PC-9 (cell line): Measurements from ENCODE around the gene KCTD13.

Experiments used
- EZH2 ChIP-seq: fragments of 200-600 bp; sonication (generic); IDR thresholded peaks from 2 replicates; pipeline ENCODE4 v1.8.0; 2017; ENCODE audit warnings: antibody characterized with exemption, low read depth
- TF ChIP-seq, protein P1 (sequence below): fragments of 200-600 bp; sonication (generic); conservative IDR thresholded peaks from 2 replicates; pipeline ENCODE4 v1.6.1; 2017; ENCODE audit warnings: mixed run types, antibody characterized with exemption, mild to moderate bottlenecking, moderate library complexity

DNA sequence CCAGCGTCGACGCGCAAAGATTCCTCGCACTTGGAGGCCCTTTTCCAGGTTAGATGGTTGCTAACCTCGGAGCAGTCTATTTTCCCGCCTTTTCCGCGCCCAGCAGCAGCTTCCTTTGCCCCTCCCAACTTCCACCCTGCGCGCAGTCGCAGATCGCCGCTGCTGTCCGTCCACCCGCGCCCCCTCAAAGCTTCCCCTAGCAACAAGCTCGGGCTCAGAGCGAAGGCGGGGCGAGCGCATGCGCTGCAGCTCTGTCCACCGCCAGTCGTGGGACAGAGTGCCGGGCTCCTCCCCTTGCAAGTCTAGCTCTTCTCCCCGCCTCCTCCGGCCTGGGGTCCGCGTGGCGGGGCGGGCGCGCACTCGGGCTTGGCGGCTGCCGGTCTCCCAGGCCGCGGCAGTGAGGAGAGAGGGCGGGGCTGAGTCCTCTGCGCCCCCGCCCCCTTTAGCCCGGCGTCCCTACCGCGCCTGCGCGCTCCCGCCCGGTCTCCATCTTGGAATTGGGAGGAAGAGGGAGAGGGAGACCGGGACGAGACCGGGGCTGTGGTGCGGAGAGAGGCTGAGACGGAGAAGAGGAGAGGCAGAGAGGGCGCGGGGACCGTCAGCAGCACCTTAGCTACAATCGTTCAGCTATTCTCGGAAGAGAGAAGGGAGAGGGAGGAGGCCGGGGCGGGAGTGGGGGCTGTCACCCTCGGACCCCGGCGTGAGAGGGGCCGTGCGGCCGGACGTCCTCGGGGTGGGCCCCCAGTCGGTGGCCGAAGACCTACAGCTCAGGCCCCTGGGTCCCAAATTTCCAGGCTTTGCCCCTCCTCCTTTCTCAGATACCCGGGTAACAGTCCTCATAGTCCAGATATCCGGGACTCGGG lies 47.6 kb upstream of the KCTD13 start, which contains the start of gene TAOK2:
- no peak for TF ChIP-seq EZH2
- TF ChIP-seq, protein P1, sequence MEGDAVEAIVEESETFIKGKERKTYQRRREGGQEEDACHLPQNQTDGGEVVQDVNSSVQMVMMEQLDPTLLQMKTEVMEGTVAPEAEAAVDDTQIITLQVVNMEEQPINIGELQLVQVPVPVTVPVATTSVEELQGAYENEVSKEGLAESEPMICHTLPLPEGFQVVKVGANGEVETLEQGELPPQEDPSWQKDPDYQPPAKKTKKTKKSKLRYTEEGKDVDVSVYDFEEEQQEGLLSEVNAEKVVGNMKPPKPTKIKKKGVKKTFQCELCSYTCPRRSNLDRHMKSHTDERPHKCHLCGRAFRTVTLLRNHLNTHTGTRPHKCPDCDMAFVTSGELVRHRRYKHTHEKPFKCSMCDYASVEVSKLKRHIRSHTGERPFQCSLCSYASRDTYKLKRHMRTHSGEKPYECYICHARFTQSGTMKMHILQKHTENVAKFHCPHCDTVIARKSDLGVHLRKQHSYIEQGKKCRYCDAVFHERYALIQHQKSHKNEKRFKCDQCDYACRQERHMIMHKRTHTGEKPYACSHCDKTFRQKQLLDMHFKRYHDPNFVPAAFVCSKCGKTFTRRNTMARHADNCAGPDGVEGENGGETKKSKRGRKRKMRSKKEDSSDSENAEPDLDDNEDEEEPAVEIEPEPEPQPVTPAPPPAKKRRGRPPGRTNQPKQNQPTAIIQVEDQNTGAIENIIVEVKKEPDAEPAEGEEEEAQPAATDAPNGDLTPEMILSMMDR, result no peak
